GM12878 (cell line): ENCODE data around the gene IGHMBP2. TPM values are rescaled to one million over a fixed set of nuclear protein-coding genes. Genes with fewer than 3 reads are reported as not detected.

Experiments used
- ATAC-seq: fragments of 200-7000 bp; cut with Tn5 transposase; 3 replicates; pipeline ENCODE4 v1.9.1; 2020; ENCODE audit warnings: mild to moderate bottlenecking, moderate library complexity
- BruUV-seq: library from RNA; stranded (reverse); fragments of 400-500 nt; replicated peaks from 2 replicates; lab custom pipeline; 2021; lab: Mats Ljungman, UMichigan
- CTCF ChIA-PET: fragments of 300-600 bp; sonication (Branson Sonifier 250); formaldehyde crosslinking; extraction: SDS; loops from one replicate; lab custom pipeline; 2021; ENCODE audit warnings: inconsistent platforms; lab: Yijun Ruan, JAX
- POLR2A ChIA-PET: fragments of 350-600 bp; formaldehyde crosslinking; extraction: SDS; loops from one replicate; lab custom pipeline; 2021; ENCODE audit warnings: inconsistent platforms; lab: Charles Lee
- RAD21 ChIA-PET: fragments of 300-600 bp; sonication (Branson Sonifier 250); formaldehyde crosslinking; loops from one replicate; lab custom pipeline; 2023; ENCODE audit warnings: antibody characterized with exemption; ENCODE audit not compliant: unreplicated experiment; lab: Charles Lee
- SMC1A ChIA-PET: fragments of 300-600 bp; sonication (Branson Sonifier 250); formaldehyde crosslinking; loops from one replicate; lab custom pipeline; 2023; ENCODE audit not compliant: unreplicated experiment, uncharacterized antibody; lab: Charles Lee
- DNase-seq: peaks from one replicate; pipeline ENCODE4 v3.0.0-alpha.2; 2011; ENCODE audit warnings: low read depth, low spot score
- FAIRE-seq: peaks from 3 replicates; lab custom pipeline; 2011; peaks lifted over from hg19 to GRCh38; lab: Jason Lieb, UNC
- H2AFZ ChIP-seq: 2 replicates; pipeline ENCODE4 v1.6.0; 2011; ENCODE audit warnings: low read depth, low read length, control low read depth; ENCODE audit not compliant: control insufficient read depth
- H3K27ac ChIP-seq: 2 replicates; pipeline ENCODE4 v1.5.1; 2011; ENCODE audit warnings: control low read depth; ENCODE audit not compliant: control insufficient read depth, insufficient read depth
- H3K27me3 ChIP-seq, 2 experiments: replicated peaks in 1 of 2; 2 replicates each; pipeline versions ENCODE4 v1.6.0 to v1.6.1; 2011; ENCODE audit warnings: low read length in 1 of 2; ENCODE audit not compliant: control insufficient read depth in 2 of 2, insufficient read depth in 2 of 2
- H3K36me3 ChIP-seq, 2 experiments: 2 replicates each; pipeline ENCODE4 v1.5.1; 2011; ENCODE audit warnings: low read length in 1 of 2; ENCODE audit not compliant: control insufficient read depth in 2 of 2, insufficient read depth in 2 of 2
- H3K4me1 ChIP-seq: 2 replicates; pipeline ENCODE4 v1.6.1; 2011; ENCODE audit warnings: mild to moderate bottlenecking, low read length, moderate library complexity, mixed read lengths; ENCODE audit not compliant: control insufficient read depth, insufficient read depth
- H3K4me2 ChIP-seq: 2 replicates; pipeline ENCODE4 v1.6.0; 2011; ENCODE audit warnings: control low read depth; ENCODE audit not compliant: control insufficient read depth, insufficient read depth
- H3K4me3 ChIP-seq: fragments of 200-600 bp; sonication (generic); 2 replicates; pipeline ENCODE4 v1.5.1; 2016
- H3K79me2 ChIP-seq: 2 replicates; pipeline ENCODE4 v1.6.0; 2011; ENCODE audit warnings: low read length; ENCODE audit not compliant: control insufficient read depth, insufficient read depth
- H3K9ac ChIP-seq: 2 replicates; pipeline ENCODE4 v1.8.0; 2011; ENCODE audit warnings: low read length, control low read depth, mixed read lengths; ENCODE audit not compliant: control insufficient read depth, insufficient read depth
- H3K9me3 ChIP-seq: replicated peaks from 3 replicates; pipeline ENCODE4 v1.5.1; 2011; ENCODE audit warnings: mild to moderate bottlenecking, low read length; ENCODE audit not compliant: control insufficient read depth, insufficient read depth
- H4K20me1 ChIP-seq: 2 replicates; pipeline ENCODE4 v1.6.0; 2011; ENCODE audit not compliant: control insufficient read depth, insufficient read depth
- CBX5 ChIP-seq: sonication (generic); IDR thresholded peaks from 2 replicates; pipeline ENCODE4 v1.6.1; 2016; ENCODE audit warnings: low read depth, moderate library complexity, mild to moderate bottlenecking, inconsistent platforms
- CHD4 ChIP-seq: fragments of 200-600 bp; sonication (generic); IDR thresholded peaks from 2 replicates; pipeline ENCODE4 v1.6.1; 2016; ENCODE audit warnings: mild to moderate bottlenecking
- FOXM1 ChIP-seq: IDR thresholded peaks from 2 replicates; pipeline ENCODE4 v1.6.1; 2012; ENCODE audit warnings: low read depth, mild to moderate bottlenecking, inconsistent platforms, low read length, moderate library complexity
- IKZF1 ChIP-seq: fragments of 450-650 bp; conservative IDR thresholded peaks from 2 replicates; pipeline ENCODE4 v1.6.1; 2017; ENCODE audit warnings: antibody characterized with exemption, mild to moderate bottlenecking
- SPI1 ChIP-seq: IDR thresholded peaks from 2 replicates; pipeline ENCODE4 v1.6.1; 2011; ENCODE audit warnings: low read depth, mild to moderate bottlenecking, low read length, moderate library complexity, borderline replicate concordance; ENCODE audit not compliant: insufficient read depth
- WGBS: methylation state at CpG from one replicate; pipeline ENCODE4 v1.1.6; 2016; ENCODE audit warnings: low lambda C conversion rate; ENCODE audit not compliant: insufficient replicate concordance, insufficient coverage; ENCODE audit errors: missing lambda C conversion rate; 5-methylcytosine and 5-hydroxymethylcytosine counted together
- in situ Hi-C: fragments of 300-500 bp; cut with MboI; formaldehyde crosslinking; loops from 9 replicates; pipeline ENCODE4 v1.14.3; 2018; ENCODE audit warnings: mixed read lengths
- intact Hi-C: fragments of 100-400 bp; cut with micrococcal nuclease; formaldehyde crosslinking; loops from one replicate; pipeline ENCODE4 v1.14.2; 2022; ENCODE audit not compliant: unreplicated experiment
- polyA plus RNA-seq, 11 experiments: library from polyadenylated mRNA; depleted of rRNA in 4 of 11; unstranded in 6 of 11; stranded (reverse) in 5 of 11; fragments of >200 nt; fragmentation: Nextera tagmentation in 4 of 11; fragmentation: Illumina TruSeq in 1 of 11; extraction: Ambion mirVana in 4 of 11; extraction: Trizol in 1 of 11; gene quantifications; 1 replicate in 1 of 11; 2 replicates in 10 of 11; pipeline versions ENCODE4 v1.2.1 to v1.2.3, GENCODE V29; 2011 to 2016; ENCODE audit warnings: inconsistent platforms in 2 of 11, missing spikeins in 2 of 11, low read depth in 1 of 11
- total RNA-seq, 4 experiments: library from RNA; depleted of rRNA in 3 of 4; stranded (reverse); fragments of >200 nt in 3 of 4; fragmentation: Illumina TruSeq in 1 of 4; extraction: Trizol in 1 of 4; gene quantifications; 2 replicates each; pipeline versions ENCODE4 v1.2.1 to v1.2.3, GENCODE V29; 2013 to 2021

IGHMBP2 gene
- total and polyA plus RNA-seq, 10 of the 15 experiments (the other 5 are each of a cell fraction or from before 2014, with no cell fraction given), result 1.4 to 20.1 (median 11.2) TPM

DNA sequence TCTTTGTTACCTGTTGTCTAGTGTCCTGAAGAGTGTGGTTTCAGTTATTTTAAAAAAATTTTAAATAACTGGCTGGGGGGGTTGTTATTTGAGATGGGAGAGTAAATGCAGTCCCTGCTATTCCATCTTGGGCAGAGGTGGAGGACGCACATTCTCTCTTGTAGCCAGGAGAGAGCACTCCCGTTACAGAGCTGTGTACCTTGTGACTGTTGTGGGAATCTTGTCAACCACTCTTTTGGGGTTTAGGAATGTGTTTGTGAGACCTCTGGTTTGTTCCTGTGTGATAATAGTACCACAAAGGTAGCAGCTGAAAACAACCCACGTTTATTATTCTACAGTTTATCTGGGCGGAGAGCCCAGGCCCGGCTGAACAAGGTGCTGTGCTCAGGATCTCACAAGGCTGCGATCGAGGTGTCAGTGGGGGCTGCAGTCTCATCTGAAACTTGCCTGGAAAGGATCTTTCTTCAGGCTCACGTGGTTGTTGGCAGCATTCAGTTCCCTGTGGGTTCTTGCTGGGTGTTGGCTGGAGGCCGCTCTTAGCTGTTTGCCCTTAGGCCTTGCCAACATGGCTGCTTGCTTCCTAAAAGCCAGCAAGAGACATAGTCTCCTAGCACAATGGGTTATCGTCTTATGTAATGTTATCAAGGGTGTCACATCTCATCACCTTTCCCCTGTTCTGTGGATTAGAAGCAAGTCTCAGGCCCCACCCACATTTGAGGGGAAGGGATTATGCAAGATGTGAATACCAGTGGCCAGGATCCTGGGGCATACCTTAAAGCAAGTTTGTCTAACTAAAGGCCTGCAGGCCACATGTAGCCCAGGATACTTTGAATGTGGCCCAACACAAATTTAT lies 20.6 kb downstream of the IGHMBP2 start (continued):
- TF ChIP-seq SPI1 (no peak), IKZF1 (no peak), FOXM1 (no peak)
- TF ChIP-seq, all 136 proteins: peak for 0

DNA sequence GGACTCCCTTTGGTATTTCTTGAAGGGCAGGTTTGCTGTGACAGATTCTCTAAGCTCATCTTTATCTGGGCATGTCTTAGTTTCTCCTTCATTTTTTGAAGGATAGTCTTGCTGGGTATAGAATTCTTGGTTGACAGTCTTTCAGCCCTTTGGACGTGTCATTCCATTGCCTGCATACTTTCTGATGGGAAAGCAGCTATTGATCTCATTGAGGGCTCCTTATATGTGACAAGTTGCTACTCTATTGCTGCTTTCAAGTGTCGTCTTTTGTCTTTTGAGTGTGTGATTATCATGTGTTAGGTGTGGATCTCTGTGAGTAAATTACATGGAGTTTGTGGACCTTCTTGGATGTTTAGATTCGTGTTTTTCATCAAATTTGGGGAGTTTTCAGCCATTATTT lies 21.9 kb downstream of the IGHMBP2 start:
- no peak overlapping the region for H3K9ac ChIP-seq
- FAIRE-seq (no peak), ATAC-seq (no peak), DNase-seq (no peak)
- peak; percentile 94 for TF ChIP-seq CBX5
- no peak for TF ChIP-seq CHD4
- peaks cover 11% of the 10 kb centered on the region for H3K4me1 ChIP-seq
- H2AFZ ChIP-seq, result no peak overlapping the region
- peaks cover 14% of the 10 kb centered on the region for H3K9me3 ChIP-seq
- H3K27me3 ChIP-seq, result no peaks in the 10 kb centered on the region
- ChIA-PET POLR2A (interaction anchor here (0.7 kb wide), 1 partner anchor 716 kb away, joined by 5 read pairs; no protein-coding TSS in a partner anchor), CTCF (interaction anchor here (1.0 kb wide), 1 partner anchor 10 kb away, joined by 3 read pairs; no protein-coding TSS in a partner anchor), SMC1A (no interaction called here), RAD21 (interaction anchor here (0.7 kb wide), 1 partner anchor 536 kb away, joined by 4 read pairs; no protein-coding TSS in a partner anchor)
- no peaks in the 10 kb centered on the region for H3K79me2 ChIP-seq
- BruUV-seq, result no TSS peak
- in situ Hi-C loops (no loop called here), intact Hi-C loops (no loop called here)
- 46% methylated on average over 3 of the region's 3 CpGs for WGBS
- H3K27ac ChIP-seq, result no peak overlapping the region
- peaks cover 16 to 23% of the 10 kb centered on the region in 2 experiments; a peak in 3 of 4 replicates for H3K36me3 ChIP-seq
- H4K20me1 ChIP-seq, result no peaks in the 10 kb centered on the region
- H3K4me3 ChIP-seq, result no peak overlapping the region
- H3K4me2 ChIP-seq, result no peak overlapping the region
